Stimulated activated CD4-positive, alpha-beta T cell treated with anti-CD3 and anti-CD28 coated beads, Interleukin-12 subunit alpha, Interleukin-12 subunit beta, amount 100 ng/mL, for 48 hours (primary cell): ENCODE measurements around the gene SLC35E2B.

Experiments used
- DNase-seq, 3 donors: peaks; one replicate each; pipeline ENCODE4 v3.0.0-alpha.2; 2020; ENCODE audit warnings: low read depth in 2 of 3, low spot score in 1 of 3

SLC35E2B gene

DNA sequence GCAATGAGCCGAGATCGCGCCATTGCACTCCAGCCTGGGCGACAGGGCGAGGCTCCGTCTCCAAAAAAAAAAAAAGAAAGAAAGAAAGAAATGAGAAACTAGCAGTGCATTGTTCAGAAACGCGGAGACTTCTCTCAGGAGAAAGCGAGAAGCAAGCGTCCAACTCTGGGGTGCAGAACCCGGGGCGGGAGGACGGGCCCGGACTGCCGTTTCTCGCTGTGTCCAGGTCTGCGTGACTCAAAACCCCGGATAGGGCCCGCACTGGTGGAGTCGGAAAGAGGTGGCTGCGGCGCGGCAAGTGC is 77.7 kb downstream of the SLC35E2B start:
- no peak for DNase-seq

- DNase-seq, result peak; percentile 36 to 53 (median 46)
Observed at GRCh38 chr1:1614204-1614953, 78.2 kb downstream of the SLC35E2B start.

DNA sequence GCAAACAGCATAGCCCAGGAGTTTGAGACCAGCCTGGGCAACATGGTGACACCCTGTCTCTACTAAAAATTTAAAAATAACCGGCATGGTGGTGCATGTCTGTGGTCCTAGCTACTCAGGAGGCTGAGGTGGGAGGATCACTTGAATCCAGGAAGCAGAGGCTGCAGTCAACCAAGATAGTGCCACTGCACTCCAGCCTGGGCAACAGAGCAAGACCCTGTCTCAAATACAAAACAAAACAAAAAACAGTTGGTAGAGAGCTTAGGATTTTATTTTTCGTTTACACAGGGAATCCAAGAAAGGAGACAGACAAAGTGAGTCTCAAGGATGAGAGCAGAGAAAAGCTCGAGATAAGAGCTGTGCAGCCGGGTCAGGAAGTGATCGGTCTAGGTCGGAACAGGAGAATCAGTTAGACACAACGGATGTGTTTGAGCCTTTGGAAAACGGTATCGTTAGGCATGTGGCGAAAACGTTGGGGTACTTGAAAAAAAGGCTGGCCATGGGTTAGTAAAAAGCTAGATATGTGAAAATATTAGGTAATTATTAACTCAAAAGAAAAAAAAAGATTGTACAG is 79.0 kb downstream of the SLC35E2B start:
- no peak for DNase-seq

DNA sequence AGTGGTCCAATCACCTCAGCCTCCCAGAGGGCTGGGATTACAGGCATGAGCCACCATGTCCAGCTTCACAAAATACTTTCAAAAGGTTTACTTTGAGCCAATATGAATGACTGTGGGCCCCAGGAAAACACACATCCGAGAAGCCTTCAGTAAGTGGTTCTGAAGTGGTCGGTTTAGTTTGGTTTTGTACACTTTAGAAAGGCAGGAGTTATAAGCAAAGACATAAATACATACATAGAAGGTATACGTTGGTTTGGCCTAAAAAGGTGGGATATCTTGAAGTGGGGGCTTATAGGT is 80.5 kb downstream of the SLC35E2B start:
- DNase-seq, result no peak

- no peak for DNase-seq
Observed at GRCh38 chr1:1610796-1611195, 81.8 kb downstream of the SLC35E2B start.

GRCh38 chr1:1609822-1610485 is 82.6 kb downstream of the SLC35E2B start:
- DNase-seq, result no peak
